Astrocyte (in vitro differentiated cells and primary cell): ENCODE data around the gene ZBTB7B. TPM values are rescaled to one million over a fixed set of nuclear protein-coding genes. Genes with fewer than 3 reads are reported as not detected.
A peak's percentile ranks its signal among the peaks of the same experiment; 100 is the strongest.

Experiments
- DNase-seq: peaks from one replicate; pipeline ENCODE4 v3.0.0-alpha.2; 2010; ENCODE audit warnings: low read depth
- FAIRE-seq: peaks from 2 replicates; lab custom pipeline; 2011; peaks lifted over from hg19 to GRCh38; lab: Jason Lieb, UNC
- H2AFZ ChIP-seq: 2 replicates; pipeline ENCODE4 v1.6.0; 2012; ENCODE audit warnings: low read depth, low read length, inconsistent platforms
- H3K27ac ChIP-seq: 2 replicates; pipeline ENCODE4 v1.5.1; 2011; ENCODE audit warnings: low read depth, low read length, inconsistent platforms
- H3K27me3 ChIP-seq: 2 replicates; pipeline ENCODE4 v1.6.0; 2011; ENCODE audit warnings: low read length, inconsistent platforms; ENCODE audit not compliant: insufficient read depth
- H3K36me3 ChIP-seq: 2 replicates; pipeline ENCODE4 v1.5.1; 2011; ENCODE audit warnings: low read length, inconsistent platforms; ENCODE audit not compliant: insufficient read depth
- H3K4me1 ChIP-seq: 2 replicates; pipeline ENCODE4 v1.5.1; 2011; ENCODE audit warnings: low read length, inconsistent platforms; ENCODE audit not compliant: insufficient read depth
- H3K4me2 ChIP-seq: 2 replicates; pipeline ENCODE4 v1.6.0; 2012; ENCODE audit warnings: low read length, inconsistent platforms
- H3K4me3 ChIP-seq: 2 replicates; pipeline ENCODE4 v1.5.1; 2011; ENCODE audit warnings: low read depth, mild to moderate bottlenecking, low read length, inconsistent platforms; ENCODE audit not compliant: insufficient read depth
- H3K79me2 ChIP-seq: 2 replicates; pipeline ENCODE4 v1.6.0; 2012; ENCODE audit warnings: mild to moderate bottlenecking, low read length, inconsistent platforms; ENCODE audit not compliant: insufficient read depth
- H3K9ac ChIP-seq: 2 replicates; pipeline ENCODE4 v1.6.0; 2012; ENCODE audit warnings: mild to moderate bottlenecking, low read length, inconsistent platforms
- H3K9me3 ChIP-seq: 2 replicates; pipeline ENCODE4 v1.5.1; 2012; ENCODE audit warnings: low read depth, mild to moderate bottlenecking, low read length, inconsistent platforms; ENCODE audit not compliant: insufficient read depth
- H4K20me1 ChIP-seq: 2 replicates; pipeline ENCODE4 v1.6.0; 2012; ENCODE audit warnings: low read length, inconsistent platforms; ENCODE audit not compliant: insufficient read depth
- H3K27ac Mint-ChIP-seq: one replicate; pipeline ENCODE4 v1.8.0; 2021; ENCODE audit warnings: mild to moderate bottlenecking, mixed read lengths; ENCODE audit not compliant: unreplicated experiment
- H3K27me3 Mint-ChIP-seq: one replicate; pipeline ENCODE4 v1.8.0; 2021; ENCODE audit warnings: low read depth, mixed read lengths; ENCODE audit not compliant: unreplicated experiment
- H3K36me3 Mint-ChIP-seq: one replicate; pipeline ENCODE4 v1.8.0; 2021; ENCODE audit warnings: low read depth, mixed read lengths; ENCODE audit not compliant: unreplicated experiment
- H3K4me1 Mint-ChIP-seq: one replicate; pipeline ENCODE4 v1.8.0; 2021; ENCODE audit warnings: low read depth, mixed read lengths; ENCODE audit not compliant: unreplicated experiment
- H3K4me3 Mint-ChIP-seq: one replicate; pipeline ENCODE4 v1.8.0; 2021; ENCODE audit warnings: mild to moderate bottlenecking, moderate library complexity, mixed read lengths; ENCODE audit not compliant: unreplicated experiment
- H3K9me3 Mint-ChIP-seq: one replicate; pipeline ENCODE4 v1.8.0; 2021; ENCODE audit warnings: mild to moderate bottlenecking, mixed read lengths; ENCODE audit not compliant: unreplicated experiment
- EZH2 ChIP-seq: IDR thresholded peaks from 2 replicates; pipeline ENCODE4 v1.6.1; 2012; ENCODE audit warnings: mild to moderate bottlenecking, low read length, inconsistent platforms; ENCODE audit not compliant: insufficient read depth
- total RNA-seq: library from RNA; stranded (reverse); gene quantifications from 2 replicates; pipeline ENCODE4 v1.2.1, GENCODE V29; 2021
- TF ChIP-seq, protein P1 (sequence below): IDR thresholded peaks from 2 replicates; pipeline ENCODE4 v1.5.1; 2011; ENCODE audit warnings: low read depth, mild to moderate bottlenecking, inconsistent platforms, low read length, moderate library complexity; ENCODE audit not compliant: insufficient read depth

ZBTB7B gene
- total RNA-seq, 1 donor from 2014 or later: 46.1 TPM

DNA sequence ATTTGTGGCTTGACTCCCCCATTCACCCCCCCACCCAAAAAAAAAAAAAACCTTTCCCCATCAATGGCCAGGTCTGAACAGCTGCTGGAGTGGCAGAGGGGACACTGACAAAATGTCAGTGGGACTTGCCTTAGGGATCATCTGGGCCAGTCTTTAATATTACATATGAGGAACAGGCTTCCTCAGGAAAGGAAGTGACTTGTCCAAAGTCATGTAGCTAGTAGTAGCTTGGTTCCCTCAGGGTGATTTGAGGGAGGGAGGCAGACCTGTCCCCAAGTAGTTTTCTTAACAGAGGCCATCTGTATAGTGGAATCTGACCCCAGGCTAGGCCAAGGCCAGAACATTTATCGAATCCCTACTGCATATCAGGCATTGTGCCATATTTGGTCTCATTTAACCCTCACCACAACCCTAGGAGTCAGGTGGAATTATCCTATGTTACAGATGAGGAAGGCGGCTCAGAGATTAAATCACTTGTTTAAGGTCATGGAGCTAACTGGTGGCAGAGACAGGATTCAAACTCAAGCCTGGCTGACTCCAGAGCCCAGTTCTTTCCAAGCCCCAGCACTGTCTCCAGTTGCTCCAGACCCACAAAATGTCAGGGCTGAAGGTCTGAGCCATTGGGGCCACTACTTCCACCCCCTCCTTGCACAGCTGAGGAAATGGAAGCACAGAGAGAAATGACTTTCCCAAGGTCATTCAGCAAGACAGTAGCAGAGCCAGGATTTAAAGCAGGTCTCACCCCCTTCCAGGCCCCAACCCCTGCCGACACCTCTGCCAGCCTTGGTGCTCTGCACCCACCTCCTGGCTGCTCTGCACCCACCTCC lies 10.4 kb downstream of the ZBTB7B start:
- no peaks in the 10 kb centered on the region for H3K27me3 Mint-ChIP-seq
- Histone ChIP-seq H3K9ac (no peak overlapping the region), H3K27me3 (no peaks in the 10 kb centered on the region), H2AFZ (no peak overlapping the region), H3K4me3 (no peak overlapping the region), H3K79me2 (peaks cover 11% of the 10 kb centered on the region), H3K4me2 (no peak overlapping the region), H3K27ac (no peak overlapping the region), H4K20me1 (peaks cover 46% of the 10 kb centered on the region), H3K9me3 (no peaks in the 10 kb centered on the region), H3K4me1 (peaks cover 5% of the 10 kb centered on the region), H3K36me3 (no peaks in the 10 kb centered on the region)
- peaks cover 10% of the 10 kb centered on the region for H3K4me1 Mint-ChIP-seq
- H3K36me3 Mint-ChIP-seq: peaks cover 9% of the 10 kb centered on the region
- FAIRE-seq (no peak), DNase-seq (no peak)
- peak overlapping the region; percentile 23 for H3K27ac Mint-ChIP-seq
- TF ChIP-seq, protein P1, sequence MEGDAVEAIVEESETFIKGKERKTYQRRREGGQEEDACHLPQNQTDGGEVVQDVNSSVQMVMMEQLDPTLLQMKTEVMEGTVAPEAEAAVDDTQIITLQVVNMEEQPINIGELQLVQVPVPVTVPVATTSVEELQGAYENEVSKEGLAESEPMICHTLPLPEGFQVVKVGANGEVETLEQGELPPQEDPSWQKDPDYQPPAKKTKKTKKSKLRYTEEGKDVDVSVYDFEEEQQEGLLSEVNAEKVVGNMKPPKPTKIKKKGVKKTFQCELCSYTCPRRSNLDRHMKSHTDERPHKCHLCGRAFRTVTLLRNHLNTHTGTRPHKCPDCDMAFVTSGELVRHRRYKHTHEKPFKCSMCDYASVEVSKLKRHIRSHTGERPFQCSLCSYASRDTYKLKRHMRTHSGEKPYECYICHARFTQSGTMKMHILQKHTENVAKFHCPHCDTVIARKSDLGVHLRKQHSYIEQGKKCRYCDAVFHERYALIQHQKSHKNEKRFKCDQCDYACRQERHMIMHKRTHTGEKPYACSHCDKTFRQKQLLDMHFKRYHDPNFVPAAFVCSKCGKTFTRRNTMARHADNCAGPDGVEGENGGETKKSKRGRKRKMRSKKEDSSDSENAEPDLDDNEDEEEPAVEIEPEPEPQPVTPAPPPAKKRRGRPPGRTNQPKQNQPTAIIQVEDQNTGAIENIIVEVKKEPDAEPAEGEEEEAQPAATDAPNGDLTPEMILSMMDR: no peak
- no peak overlapping the region for H3K4me3 Mint-ChIP-seq
- H3K9me3 Mint-ChIP-seq: no peaks in the 10 kb centered on the region

DNA sequence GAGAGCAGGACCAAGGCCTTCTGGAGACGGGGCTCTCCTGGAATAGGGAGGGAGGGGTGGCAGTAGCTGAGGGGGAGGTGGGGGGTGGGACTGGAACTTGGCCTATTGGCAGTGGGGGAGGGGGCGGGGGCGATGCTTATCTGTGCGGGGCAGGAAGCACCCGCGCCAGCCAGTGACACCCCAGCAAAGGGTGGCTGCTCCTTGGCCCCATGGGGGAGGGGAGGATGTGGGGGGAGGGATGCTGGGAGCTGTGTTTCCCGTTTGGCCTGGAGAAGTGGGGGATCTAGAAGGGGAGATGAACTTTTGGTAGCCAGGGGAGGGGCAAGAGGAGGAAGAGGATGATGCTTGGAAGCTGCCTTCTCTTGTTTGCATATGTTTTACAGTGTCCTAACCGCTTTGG lies 11.0 kb downstream of the ZBTB7B start:
- DNase-seq (no peak), FAIRE-seq (no peak)
- H3K9me3 ChIP-seq: no peaks in the 10 kb centered on the region
- Mint-ChIP-seq H3K36me3 (peaks cover 9% of the 10 kb centered on the region), H3K4me3 (no peak overlapping the region), H3K9me3 (no peaks in the 10 kb centered on the region), H3K27ac (no peak overlapping the region), H3K4me1 (peaks cover 14% of the 10 kb centered on the region), H3K27me3 (no peaks in the 10 kb centered on the region)
- peaks cover 5% of the 10 kb centered on the region for H3K79me2 ChIP-seq
- peaks cover 5% of the 10 kb centered on the region for H3K4me1 ChIP-seq
- H4K20me1 ChIP-seq: peaks cover 43% of the 10 kb centered on the region
- H3K27me3 ChIP-seq: no peaks in the 10 kb centered on the region
- TF ChIP-seq EZH2: no peak
- TF ChIP-seq, protein P1: no peak
- H3K27ac ChIP-seq: no peak overlapping the region
- H3K4me2 ChIP-seq: no peak overlapping the region
- no peak overlapping the region for H3K9ac ChIP-seq
- H2AFZ ChIP-seq: no peak overlapping the region
- H3K36me3 ChIP-seq: no peaks in the 10 kb centered on the region
- no peak overlapping the region for H3K4me3 ChIP-seq
